Tibial nerve (tissue), 4 donors: ENCODE results near the gene CLIC1.

ENCODE experiments used
- CTCF ChIP-seq, 5 experiments: fragments of 200-600 bp in 3 of 5; fragments of 450-650 bp in 2 of 5; sonication (generic) in 3 of 5; IDR thresholded peaks; one replicate each; pipeline ENCODE4 v1.5.1; 2016 to 2019; ENCODE audit warnings: antibody characterized with exemption in 5 of 5, mild to moderate bottlenecking in 3 of 5, moderate library complexity in 2 of 5
- EP300 ChIP-seq, 2 donors: sonication (generic); formaldehyde crosslinking; IDR thresholded peaks; one replicate each; pipeline ENCODE4 v1.6.1; 2017; ENCODE audit warnings: antibody characterized with exemption in 2 of 2, mild to moderate bottlenecking in 1 of 2

- no peak for TF ChIP-seq CTCF (IDR thresholded peaks at IDR 0.05)
- TF ChIP-seq EP300 (IDR thresholded peaks at IDR 0.05): no peak
Observed at GRCh38 chr6:31722173-31722572, 14.2 kb downstream of the CLIC1 start.
